ENCODE data around the gene CPZ. TPM values are rescaled to one million over a fixed set of nuclear protein-coding genes. Genes with fewer than 3 reads are reported as not detected.

The CPZ gene
- total RNA-seq, 2 donors from 2014 or later: not detected

- Mint-ChIP-seq H3K27me3 (ENCODE audit: low read depth) (no peaks in the 10 kb centered on the region), H3K4me1 (ENCODE audit: low read depth) (no peaks in the 10 kb centered on the region), H3K9me3 (no peaks in the 10 kb centered on the region), H3K4me3 (no peak overlapping the region), H3K36me3 (ENCODE audit: insufficient read depth in 2 of 2) (no peaks in the 10 kb centered on the region), H3K27ac (no peak overlapping the region)
- no peak for ATAC-seq (replicated peaks in 1 of 2)
- no peak for DNase-seq
These were observed 48.3 kb downstream of the CPZ start for GRCh38 chr4:8640816-8641215.

- Mint-ChIP-seq H3K4me1 (ENCODE audit: low read depth) (no peaks in the 10 kb centered on the region), H3K4me3 (no peak overlapping the region), H3K36me3 (ENCODE audit: insufficient read depth in 2 of 2) (no peaks in the 10 kb centered on the region), H3K27me3 (ENCODE audit: low read depth) (no peaks in the 10 kb centered on the region), H3K27ac (no peak overlapping the region), H3K9me3 (no peaks in the 10 kb centered on the region)
- no peak for ATAC-seq (replicated peaks in 1 of 2)
- no peak for DNase-seq
These were observed 48.7 kb downstream of the CPZ start for GRCh38 chr4:8641256-8641655.

DNA sequence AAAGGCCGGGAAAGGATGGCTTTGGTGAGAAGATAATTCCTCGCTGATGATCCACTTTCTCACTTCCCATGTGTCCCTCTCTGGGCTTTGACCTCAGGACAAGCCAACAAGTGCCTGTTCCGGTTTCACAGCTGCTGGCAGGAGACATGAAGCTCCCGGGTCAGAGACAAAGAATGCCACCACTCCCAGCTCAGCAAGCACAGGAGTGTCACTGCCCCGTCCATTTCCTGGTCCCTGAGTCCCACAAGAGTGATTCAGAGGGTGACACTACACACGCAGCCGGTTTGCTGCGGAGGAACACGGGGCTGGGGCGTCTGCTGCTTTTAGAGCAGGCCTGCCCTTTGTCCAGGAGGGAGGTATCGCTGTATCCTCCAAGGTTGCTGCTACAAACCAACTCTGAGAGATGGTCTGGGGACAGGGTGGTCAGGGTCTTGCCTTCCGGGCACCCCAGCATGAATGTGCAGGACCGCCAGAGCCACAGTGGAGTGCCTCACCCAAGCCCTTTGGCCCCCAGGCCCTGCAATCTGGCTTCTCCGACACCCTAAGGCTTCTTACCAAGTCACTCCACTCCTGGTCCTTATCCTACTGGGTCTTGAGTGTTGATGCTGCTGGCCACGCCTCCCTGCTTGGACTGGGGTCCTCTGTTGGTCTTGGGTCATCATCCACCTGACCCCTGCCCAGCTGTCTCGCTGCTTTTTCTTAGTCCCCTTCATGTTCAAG lies 49.5 kb downstream of the CPZ start:
- DNase-seq: no peak
- Mint-ChIP-seq H3K4me1 (ENCODE audit: low read depth) (no peaks in the 10 kb centered on the region), H3K36me3 (ENCODE audit: insufficient read depth in 2 of 2) (no peaks in the 10 kb centered on the region), H3K4me3 (no peak overlapping the region), H3K9me3 (no peaks in the 10 kb centered on the region), H3K27me3 (ENCODE audit: low read depth) (no peaks in the 10 kb centered on the region), H3K27ac (no peak overlapping the region)
- ATAC-seq (replicated peaks in 1 of 2): no peak

DNA sequence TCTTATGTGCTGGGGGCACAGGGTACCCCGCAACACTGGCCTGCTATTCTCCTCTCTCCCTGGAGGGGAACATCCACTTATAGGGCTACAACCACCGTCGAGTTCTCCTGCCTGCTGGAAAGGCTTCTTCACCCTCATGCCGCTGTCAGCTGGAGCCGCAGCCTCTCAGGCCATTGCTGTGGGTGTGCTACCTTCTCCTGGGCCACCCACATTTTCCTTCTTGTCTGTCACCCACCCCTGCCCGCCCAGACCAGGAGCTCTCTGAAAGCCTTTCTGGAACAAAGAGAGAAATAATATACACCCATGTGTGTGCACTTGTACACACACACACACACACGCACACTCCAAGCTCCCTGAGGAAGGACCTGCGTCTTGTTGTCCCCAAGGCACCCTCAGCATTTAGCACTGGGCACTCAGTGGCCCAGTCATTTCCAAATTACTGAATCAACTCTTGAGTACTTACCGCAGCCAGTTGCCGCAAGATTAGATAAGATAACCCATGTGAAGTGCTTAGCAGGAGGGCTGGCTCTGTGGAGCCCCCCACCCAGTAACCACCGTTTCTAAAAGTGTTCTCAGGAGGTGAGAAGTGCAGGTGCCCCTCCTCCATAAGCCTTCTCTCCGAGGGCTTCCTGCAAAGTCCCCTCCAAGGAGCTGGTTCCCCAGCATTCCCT lies 50.2 kb downstream of the CPZ start:
- no peaks in the 10 kb centered on the region for H3K4me1 Mint-ChIP-seq (ENCODE audit: low read depth)
- no peaks in the 10 kb centered on the region for H3K36me3 Mint-ChIP-seq (ENCODE audit: insufficient read depth in 2 of 2)
- no peak overlapping the region for H3K4me3 Mint-ChIP-seq
- no peak for ATAC-seq (replicated peaks in 1 of 2)
- DNase-seq: no peak
- H3K9me3 Mint-ChIP-seq: no peaks in the 10 kb centered on the region
- no peaks in the 10 kb centered on the region for H3K27me3 Mint-ChIP-seq (ENCODE audit: low read depth)
- H3K27ac Mint-ChIP-seq: no peak overlapping the region

GRCh38 chr4:8643441-8643840 lies 50.9 kb downstream of the CPZ start:
- no peak for DNase-seq
- ATAC-seq (replicated peaks in 1 of 2): no peak
- no peak overlapping the region for H3K27ac Mint-ChIP-seq
- H3K36me3 Mint-ChIP-seq (ENCODE audit: insufficient read depth in 2 of 2): no peaks in the 10 kb centered on the region
- H3K4me1 Mint-ChIP-seq (ENCODE audit: low read depth): no peaks in the 10 kb centered on the region
- no peak overlapping the region for H3K4me3 Mint-ChIP-seq
- no peaks in the 10 kb centered on the region for H3K27me3 Mint-ChIP-seq (ENCODE audit: low read depth)
- no peaks in the 10 kb centered on the region for H3K9me3 Mint-ChIP-seq

DNA sequence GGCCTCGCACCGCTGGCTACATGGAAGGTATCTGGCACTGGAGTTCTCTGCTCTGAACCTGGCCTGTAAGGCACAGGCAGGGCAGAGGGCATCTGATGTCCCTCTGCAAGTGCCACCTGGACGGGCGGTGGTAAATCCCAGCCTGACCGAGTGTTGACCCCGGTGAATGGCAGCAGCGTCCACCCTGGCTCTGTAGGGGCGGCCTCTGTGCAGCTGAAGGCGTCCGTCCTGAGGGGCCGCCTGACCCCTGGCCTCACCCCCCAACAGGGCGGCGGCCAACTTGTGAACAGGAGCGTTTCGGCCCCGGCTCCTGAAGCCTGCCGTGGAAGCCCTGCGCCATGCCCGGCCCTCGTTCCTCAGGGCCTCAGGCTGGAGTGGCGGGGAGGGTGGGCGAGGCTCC lies 51.4 kb downstream of the CPZ start:
- Mint-ChIP-seq H3K9me3 (no peaks in the 10 kb centered on the region), H3K4me1 (ENCODE audit: low read depth) (no peaks in the 10 kb centered on the region), H3K4me3 (no peak overlapping the region), H3K36me3 (ENCODE audit: insufficient read depth in 2 of 2) (no peaks in the 10 kb centered on the region), H3K27ac (no peak overlapping the region), H3K27me3 (ENCODE audit: low read depth) (no peaks in the 10 kb centered on the region)
- no peak for DNase-seq
- no peak for ATAC-seq (replicated peaks in 1 of 2)

GRCh38 chr4:8644461-8644891 lies 51.9 kb downstream of the CPZ start:
- Mint-ChIP-seq H3K36me3 (ENCODE audit: insufficient read depth in 2 of 2) (no peaks in the 10 kb centered on the region), H3K4me1 (ENCODE audit: low read depth) (no peaks in the 10 kb centered on the region), H3K27me3 (ENCODE audit: low read depth) (no peaks in the 10 kb centered on the region), H3K4me3 (no peak overlapping the region), H3K27ac (no peak overlapping the region), H3K9me3 (no peaks in the 10 kb centered on the region)
- ATAC-seq (replicated peaks in 1 of 2) (no peak), DNase-seq (no peak)

- Mint-ChIP-seq H3K4me1 (ENCODE audit: low read depth) (no peaks in the 10 kb centered on the region), H3K9me3 (no peaks in the 10 kb centered on the region), H3K27ac (no peak overlapping the region), H3K36me3 (ENCODE audit: insufficient read depth in 2 of 2) (no peaks in the 10 kb centered on the region), H3K4me3 (no peak overlapping the region), H3K27me3 (ENCODE audit: low read depth) (no peaks in the 10 kb centered on the region)
- ATAC-seq (replicated peaks in 1 of 2): no peak
- no peak for DNase-seq
These were observed 52.6 kb downstream of the CPZ start for GRCh38 chr4:8644966-8645752.

- Mint-ChIP-seq H3K9me3 (no peaks in the 10 kb centered on the region), H3K4me1 (ENCODE audit: low read depth) (no peaks in the 10 kb centered on the region)
These were observed 53.2 kb downstream of the CPZ start for GRCh38 chr4:8645753-8646124.

DNA sequence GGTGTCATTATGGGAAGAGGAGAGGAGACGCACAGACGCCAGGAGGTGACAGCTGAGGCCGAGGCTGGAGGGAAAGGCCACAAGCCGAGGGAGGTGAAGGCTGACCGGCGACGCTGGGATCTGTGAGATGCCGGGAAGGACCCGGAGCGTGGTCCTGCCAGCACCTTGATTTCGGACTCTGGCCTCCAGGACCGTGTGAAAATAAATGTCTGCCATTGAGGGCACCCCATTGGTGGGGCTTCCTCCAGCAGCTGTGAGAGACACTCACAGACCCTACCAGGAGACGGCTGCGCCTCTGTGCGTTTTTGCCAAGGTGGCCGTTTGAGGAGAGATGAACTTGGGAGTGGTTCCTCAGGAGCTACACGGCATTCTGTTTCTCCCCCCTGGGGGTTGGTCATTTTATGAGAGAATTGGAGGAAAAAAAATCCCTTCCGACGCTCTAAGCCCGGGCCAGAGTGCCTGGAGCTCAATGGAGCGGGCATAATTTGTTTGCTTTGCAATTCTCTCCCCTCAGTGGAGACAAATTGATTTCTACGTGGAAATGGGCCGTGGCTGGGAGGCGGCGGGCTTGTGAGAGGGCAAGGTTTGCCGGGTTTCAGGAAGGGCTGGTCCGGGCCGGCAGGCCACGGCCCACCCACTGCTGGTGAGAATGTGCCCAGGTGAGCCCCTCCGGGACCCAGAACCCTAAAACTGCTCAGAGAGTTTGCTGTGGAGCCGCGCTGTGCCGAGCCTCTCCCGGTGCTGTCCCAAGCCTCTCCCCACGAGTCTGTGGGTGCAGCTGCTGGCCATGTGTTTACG lies 53.9 kb downstream of the CPZ start:
- ATAC-seq (replicated peaks in 1 of 2) (no peak), DNase-seq (no peak)
- Mint-ChIP-seq H3K36me3 (ENCODE audit: insufficient read depth in 2 of 2) (no peaks in the 10 kb centered on the region), H3K27me3 (ENCODE audit: low read depth) (no peaks in the 10 kb centered on the region), H3K4me1 (ENCODE audit: low read depth) (no peaks in the 10 kb centered on the region), H3K4me3 (no peak overlapping the region), H3K27ac (no peak overlapping the region), H3K9me3 (no peaks in the 10 kb centered on the region)

More at GRCh38 chr4:8645753-8646124, 53.2 kb downstream of the CPZ start:
- DNase-seq (no peak), ATAC-seq (replicated peaks in 1 of 2) (no peak)
- Mint-ChIP-seq H3K27me3 (ENCODE audit: low read depth) (no peaks in the 10 kb centered on the region), H3K36me3 (ENCODE audit: insufficient read depth in 2 of 2) (no peaks in the 10 kb centered on the region), H3K27ac (no peak overlapping the region), H3K4me3 (no peak overlapping the region)

DNA sequence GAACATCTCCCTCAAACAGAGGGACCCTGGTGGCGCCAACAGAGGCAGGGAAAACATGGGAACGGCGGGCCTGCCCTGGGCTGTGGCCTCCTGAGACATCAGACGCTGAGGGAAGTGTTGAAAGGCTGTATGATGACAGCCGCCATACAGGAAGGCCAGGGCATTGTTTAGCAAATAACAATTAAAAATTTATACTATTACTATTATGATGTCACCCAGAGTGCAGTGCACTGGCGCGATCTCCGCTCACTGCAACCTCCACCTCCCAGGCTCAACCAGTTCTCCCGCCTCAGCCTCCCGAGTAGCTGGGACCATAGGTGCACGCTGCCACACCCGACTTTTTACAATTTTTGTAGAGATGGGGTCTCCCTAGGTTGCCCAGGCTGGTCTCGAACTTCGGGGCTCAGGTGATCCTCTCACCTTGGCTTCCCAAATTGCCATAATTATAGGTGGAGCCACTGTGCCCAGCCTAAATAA lies 54.6 kb downstream of the CPZ start:
- H3K4me1 Mint-ChIP-seq (ENCODE audit: low read depth): no peaks in the 10 kb centered on the region
- H3K27ac Mint-ChIP-seq: no peak overlapping the region
- no peaks in the 10 kb centered on the region for H3K27me3 Mint-ChIP-seq (ENCODE audit: low read depth)
- no peaks in the 10 kb centered on the region for H3K36me3 Mint-ChIP-seq (ENCODE audit: insufficient read depth in 2 of 2)
- no peak for ATAC-seq (replicated peaks in 1 of 2)
- H3K9me3 Mint-ChIP-seq: no peaks in the 10 kb centered on the region
- H3K4me3 Mint-ChIP-seq: no peak overlapping the region
- DNase-seq: no peak

DNA sequence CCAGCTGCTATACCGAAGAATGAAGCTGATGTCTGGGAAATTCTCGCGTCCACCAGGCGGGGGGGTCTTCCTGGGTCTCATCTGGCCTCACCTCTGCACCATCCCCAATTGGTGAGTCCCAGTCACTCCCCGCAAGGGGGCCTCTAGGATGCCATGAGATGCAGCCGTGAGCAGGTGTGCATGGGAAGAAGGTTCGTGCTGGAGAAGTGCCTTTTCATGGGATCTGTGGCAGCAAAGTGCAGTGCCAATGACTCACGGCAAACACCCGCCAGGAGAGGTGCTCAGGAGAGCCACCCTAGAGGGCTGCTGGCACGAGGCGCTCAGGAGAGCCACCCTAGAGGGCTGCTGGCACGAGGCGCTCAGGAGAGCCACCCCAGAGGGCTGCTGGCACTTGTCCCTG lies 55.1 kb downstream of the CPZ start:
- H3K4me3 Mint-ChIP-seq: no peak overlapping the region
- H3K27ac Mint-ChIP-seq: no peak overlapping the region
- H3K9me3 Mint-ChIP-seq: no peaks in the 10 kb centered on the region
- H3K4me1 Mint-ChIP-seq (ENCODE audit: low read depth): no peaks in the 10 kb centered on the region
- no peaks in the 10 kb centered on the region for H3K27me3 Mint-ChIP-seq (ENCODE audit: low read depth)
- DNase-seq: no peak
- no peak for ATAC-seq (replicated peaks in 1 of 2)
- no peaks in the 10 kb centered on the region for H3K36me3 Mint-ChIP-seq (ENCODE audit: insufficient read depth in 2 of 2)

DNA sequence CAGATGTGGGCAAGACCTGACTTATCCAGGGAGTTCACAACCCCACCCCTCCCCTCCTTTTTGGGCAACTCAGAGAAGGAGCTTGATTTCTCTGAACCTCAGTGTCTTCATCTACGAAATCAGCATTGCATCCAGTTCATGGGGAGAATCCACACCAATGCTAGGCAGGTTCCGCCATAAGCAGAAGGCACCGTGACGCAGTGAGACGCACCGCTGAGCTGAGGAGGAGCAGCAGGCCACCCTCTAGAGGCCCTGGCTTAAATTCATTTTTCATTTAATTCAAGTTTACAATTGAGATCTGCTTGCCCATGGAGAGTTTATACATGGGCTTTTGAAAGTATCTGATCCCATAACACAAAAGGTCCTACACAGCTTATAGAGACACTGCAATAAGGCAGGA lies 55.7 kb downstream of the CPZ start:
- H3K27me3 Mint-ChIP-seq (ENCODE audit: low read depth): no peaks in the 10 kb centered on the region
- H3K4me3 Mint-ChIP-seq: no peak overlapping the region
- no peaks in the 10 kb centered on the region for H3K36me3 Mint-ChIP-seq (ENCODE audit: insufficient read depth in 2 of 2)
- H3K27ac Mint-ChIP-seq: no peak overlapping the region
- no peaks in the 10 kb centered on the region for H3K4me1 Mint-ChIP-seq (ENCODE audit: low read depth)
- ATAC-seq (replicated peaks in 1 of 2): no peak
- no peak for DNase-seq
- no peaks in the 10 kb centered on the region for H3K9me3 Mint-ChIP-seq
